8988T (cell line): ENCODE data around the gene FYN.
"Not testable (repeated sequence)": the region's sequence is repeated elsewhere in the genome, so short reads cannot be mapped to it uniquely, and the experiment has no call there.

Experiments
- DNase-seq: peaks from one replicate; pipeline ENCODE4 v3.0.0; 2011

FYN gene

DNA sequence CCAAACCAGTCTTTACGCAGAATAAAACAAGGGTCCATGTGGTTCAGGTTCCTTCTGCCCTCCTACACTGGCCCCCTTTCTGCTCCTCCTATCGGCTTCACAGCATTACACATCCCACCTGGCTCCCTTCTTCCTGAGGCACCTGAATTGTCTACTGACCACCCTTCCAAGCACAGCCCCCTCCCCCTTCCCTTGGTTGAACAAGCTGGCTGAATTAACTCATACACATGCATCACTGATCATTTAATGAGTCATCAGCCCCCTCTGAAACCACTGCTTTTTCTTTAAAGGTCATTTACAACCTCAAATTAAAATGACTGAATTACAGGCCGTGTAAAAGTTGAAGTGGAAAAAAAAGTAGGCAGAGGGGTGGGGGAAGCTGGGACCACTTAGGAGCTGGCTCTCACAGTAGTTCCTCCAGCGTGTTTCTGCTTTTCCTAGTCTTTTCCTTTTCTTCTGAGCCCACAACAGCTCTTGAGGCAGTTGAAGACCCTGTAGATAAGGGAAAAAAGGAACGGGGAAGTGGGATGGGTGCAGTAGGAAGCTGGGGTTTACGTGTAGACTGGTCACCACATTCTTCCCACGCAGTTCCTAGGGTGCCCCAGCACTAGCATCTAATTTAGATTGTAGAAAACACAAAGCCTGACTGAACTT, 67.6 kb downstream of the FYN start:
- DNase-seq = no peak

DNA sequence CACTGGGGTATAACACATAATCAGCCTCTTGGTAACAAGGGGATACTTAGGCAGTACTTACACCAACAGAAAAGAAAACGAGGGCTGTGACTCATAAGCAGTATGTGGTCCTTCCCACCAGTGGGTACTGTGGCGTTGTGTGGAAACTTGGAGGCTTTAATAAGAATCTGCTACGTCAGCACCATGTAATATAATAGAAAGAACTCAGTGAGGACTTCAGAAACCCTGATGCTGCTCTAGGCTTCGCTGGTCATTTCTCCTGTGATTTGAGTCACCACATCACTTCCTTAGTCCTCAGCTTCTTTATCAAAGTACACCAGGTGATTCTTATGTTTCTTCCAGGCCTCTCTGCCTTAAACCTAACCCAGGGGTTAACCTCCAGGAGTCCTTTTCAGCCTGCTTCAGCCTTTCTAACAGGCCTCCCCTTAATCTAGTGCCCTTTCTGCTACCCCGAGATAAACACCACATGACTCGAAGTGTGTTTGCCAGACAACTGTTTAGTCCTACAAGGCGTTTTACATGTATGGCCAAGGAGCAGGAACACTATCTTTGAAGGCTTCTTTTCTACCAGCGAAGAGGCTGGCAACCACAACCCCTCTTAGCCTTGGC, 68.5 kb downstream of the FYN start:
- DNase-seq = no peak

DNA sequence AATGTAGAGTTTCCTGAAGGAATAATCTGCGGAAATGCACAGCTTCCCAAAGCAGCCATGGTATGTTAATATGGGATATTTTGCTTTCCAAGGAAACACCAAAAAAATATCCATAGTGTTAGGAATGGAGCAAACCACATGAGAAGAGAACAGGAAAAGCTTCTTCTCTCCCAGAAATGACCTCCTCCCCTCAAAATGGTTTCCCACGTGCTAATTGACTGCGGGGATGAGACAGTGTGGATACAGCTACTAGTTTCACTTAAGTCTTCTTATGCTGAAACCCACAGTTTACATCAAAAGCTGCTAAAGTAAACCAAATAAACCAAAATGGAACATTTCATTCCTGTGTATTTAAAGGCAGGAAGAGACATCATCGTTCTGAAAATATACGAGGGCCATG, 69.4 kb downstream of the FYN start:
- no peak for DNase-seq

GRCh38 chr6:111803371-111803770, 69.9 kb downstream of the FYN start:
- DNase-seq = no peak

DNA sequence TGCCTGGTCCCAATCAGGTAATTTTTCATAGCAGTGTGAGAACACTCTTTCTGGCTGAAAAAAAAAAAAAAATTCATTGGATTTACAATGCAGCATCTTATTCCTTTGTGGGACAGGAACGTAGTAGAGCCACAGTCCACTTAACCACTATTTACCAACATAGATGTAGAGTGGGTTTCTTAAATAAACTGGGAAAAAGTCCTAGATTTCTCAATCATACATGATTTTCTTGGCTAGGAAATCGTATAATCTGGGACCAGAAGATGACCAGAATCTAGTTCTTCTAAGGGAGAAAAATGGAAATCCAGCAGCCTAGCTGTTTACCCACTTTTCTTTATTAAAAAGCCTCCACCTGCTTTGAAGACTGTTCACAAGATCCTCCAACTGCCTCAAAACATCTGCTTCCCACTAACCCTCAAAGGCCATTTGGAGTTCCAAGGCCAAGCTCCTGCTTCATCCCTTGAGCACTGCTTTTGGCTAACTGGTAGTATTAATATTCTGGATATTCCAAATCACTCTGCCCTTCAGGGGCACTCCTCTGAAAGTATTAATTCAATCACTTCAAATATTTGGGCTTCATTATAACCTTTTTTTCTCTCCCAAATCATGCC, 70.4 kb downstream of the FYN start:
- DNase-seq = no peak

DNA sequence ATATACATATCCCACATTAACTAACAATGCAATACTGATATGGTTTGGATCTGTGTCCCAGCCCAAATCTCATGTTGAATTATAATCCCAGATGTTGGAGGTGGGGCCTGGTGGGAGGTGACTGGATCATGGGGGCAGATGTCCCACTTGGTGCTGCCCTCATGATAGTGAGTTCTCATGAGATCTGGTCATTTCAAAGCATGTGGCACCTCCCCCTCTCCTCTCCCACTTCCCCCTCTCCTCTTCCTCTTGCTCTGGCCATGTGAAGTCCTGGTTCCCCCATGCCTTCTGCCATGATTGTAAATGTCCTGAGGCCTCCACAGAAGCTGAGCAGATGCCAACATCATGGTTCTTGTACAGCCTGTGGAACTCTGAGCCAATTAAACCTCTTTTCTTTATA, 71.2 kb downstream of the FYN start:
- DNase-seq = no peak

DNA sequence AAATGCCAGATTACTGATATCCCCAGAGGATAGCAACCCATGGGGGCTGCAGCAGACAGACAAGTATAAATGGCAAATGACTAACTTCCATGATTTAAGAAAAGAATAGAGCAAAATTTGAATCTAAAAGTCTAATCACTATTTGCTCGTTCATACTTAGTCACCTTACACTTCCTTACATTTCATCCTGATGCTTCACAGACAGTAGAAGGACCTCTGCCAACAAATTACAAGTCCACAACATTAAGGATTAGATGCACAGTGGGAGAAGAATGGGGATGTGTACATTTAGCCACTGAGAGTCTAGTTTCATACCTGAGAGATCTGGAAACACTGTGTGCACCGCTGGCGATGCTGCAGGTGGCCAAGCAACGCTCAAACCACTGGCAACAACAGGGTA, 72.4 kb downstream of the FYN start:
- DNase-seq = no peak

- no peak for DNase-seq
These were observed 72.9 kb downstream of the FYN start for GRCh38 chr6:111800259-111800765.

- DNase-seq = no peak
These were observed 73.5 kb downstream of the FYN start for GRCh38 chr6:111799576-111800258.

DNA sequence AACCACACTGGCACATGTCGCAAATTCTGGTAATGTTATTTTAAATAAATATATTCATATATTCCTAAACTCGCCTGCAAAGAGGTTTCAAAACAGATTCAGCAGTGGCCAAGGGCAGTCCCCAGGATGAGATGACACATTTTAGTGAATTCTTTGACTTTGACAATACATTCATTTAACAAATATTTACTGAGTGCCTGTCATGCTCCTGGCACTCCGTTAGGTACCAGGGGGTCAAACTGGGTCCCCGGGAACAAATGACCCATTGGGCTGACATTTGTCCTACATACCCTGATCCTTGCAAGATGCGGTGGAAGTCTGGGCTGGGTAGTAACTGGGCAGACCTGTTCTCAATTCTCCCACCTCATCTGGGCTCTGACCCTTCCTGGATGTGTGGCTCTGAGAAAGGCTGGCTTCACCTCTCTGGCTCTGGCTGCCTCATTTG, 74.9 kb downstream of the FYN start:
- no peak for DNase-seq

DNA sequence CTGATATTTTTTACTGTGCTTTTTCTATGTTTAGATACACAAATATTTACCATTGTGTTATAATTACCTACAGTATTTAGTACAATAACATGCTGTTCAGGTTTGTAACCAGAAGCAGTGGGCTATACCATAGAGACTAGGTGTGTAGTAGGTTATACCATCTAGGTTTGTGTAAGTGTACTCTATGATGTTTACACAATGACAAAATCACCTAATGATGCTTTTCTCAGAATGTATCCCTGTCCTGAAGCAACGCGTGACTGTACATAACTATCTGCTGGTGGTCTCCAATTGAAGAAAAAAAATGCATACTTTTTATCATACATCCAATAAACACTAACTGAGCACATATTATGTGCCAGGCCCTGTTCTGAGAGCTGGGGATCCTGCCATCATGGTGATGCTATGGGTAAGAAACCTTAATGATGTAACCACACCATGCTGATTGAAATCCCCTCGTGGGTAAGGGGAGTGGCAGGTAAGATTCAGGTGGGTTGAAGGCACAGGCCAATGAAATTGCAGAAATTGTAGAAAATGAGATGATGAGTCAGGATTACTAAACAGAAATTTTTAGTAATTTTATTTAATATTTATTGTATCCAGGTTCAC, 76.8 kb downstream of the FYN start:
- DNase-seq = no peak

- DNase-seq = no peak
These were observed 77.7 kb downstream of the FYN start for GRCh38 chr6:111795558-111795957.

DNA sequence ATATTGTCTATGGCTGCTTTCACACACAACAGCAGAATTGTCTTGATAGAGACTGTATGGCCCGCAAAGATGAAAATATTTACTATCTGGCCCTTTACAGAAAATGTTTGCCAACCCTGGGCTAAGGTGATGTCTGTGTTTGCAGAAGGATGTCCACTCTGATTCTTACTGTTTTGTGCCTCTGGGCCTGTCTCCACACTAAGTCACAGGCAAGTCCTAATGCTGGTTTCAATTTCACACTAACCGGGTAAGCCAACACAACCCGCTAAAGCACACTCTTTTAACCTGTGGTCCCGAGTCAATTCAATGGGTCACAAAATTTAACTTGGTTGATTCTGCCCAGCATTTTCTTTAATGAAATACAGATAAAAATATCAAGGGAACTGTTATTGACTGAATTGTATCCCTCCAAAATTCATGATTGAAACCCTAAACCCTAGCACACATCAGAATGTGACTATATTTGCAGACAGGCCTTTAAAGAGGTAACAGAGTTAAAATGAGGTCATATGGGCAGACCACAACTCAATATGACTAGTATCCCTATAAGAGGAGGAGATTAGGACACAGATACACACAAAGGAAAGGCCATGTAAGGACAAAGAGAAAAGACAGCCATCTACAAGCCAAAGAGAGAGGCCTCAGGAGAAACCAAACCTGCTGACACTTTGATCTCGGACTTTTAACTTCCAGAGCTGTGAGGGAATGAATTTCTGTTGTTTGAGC, 78.4 kb downstream of the FYN start:
- no peak for DNase-seq

- no peak for DNase-seq
These were observed 79.0 kb downstream of the FYN start for GRCh38 chr6:111794300-111794699.

- DNase-seq = no peak
These were observed 79.5 kb downstream of the FYN start for GRCh38 chr6:111793711-111794111.

DNA sequence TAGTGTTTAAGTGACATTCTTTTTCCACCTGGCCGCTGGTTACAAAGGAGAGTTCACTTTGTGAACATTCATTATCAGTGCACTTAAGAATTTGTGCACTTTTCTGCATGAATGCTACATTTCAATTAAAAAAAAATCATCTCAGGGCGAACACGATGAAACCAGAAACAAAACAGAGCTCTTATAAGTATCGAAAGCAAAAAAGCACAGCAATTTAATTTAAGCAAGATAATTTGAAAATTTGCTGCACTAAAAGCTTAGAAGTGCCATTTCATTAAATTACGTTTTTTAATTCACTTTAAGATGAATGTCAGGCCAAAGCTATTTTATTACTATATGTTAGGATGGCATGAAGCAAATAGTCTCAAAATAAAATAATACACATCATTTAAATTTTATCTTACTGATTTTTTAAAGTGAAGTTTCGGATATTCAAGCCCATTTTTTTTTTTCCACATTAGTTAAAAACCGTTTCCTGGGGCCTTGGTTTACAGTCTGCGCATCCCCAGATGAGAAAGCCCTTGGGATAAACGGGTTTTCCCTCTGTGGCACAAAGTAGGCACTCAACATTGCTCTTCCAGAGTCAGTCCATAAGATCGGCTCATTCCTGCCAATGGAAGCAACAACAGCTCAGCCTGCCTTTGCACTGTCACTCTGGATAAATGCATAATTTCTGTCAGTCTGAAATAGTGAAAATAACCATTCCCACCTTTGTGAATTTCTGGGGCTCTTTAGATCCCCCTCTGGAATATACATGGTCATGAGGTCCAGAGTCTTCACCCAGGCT, 80.1 kb downstream of the FYN start:
- DNase-seq = no peak

DNA sequence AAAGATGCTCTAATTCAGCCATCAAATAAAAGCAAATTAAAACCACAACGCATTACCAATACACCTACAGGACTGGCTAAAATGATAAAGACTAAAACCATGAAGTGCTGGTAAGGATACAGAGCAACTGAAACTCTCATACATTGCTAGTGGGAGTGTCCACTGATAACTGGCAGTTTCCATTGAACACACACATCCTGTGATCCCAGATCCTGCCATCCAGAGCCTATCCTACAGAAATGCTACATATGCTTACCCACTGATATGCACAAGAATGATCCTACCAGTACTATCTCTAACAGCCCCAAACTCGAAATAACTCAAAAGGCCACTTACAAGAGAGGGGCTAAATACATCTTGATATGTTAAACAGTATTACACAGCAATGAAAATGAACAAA, 81.0 kb downstream of the FYN start:
- no peak for DNase-seq

DNA sequence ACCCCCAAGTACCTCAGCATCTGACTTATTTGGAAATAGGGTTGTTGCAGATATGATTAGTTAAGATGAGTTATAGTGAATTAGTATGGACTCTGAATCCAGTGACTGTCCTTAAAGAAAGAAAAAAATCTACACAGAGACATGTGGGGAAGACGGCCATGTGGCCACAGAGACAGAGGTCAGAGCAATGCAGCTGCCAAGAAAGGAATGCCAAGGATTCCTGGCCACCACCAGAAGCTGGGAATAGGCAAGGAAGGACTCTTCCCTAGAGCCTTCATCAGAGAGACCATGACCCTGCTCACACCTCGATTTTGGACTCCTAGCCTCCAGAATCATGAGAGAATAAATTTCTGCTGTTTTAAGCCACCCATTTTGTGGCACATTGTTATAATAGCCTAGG, 81.8 kb downstream of the FYN start:
- no peak for DNase-seq

- no peak for DNase-seq
These were observed 83.7 kb downstream of the FYN start for GRCh38 chr6:111789598-111789997.

DNA sequence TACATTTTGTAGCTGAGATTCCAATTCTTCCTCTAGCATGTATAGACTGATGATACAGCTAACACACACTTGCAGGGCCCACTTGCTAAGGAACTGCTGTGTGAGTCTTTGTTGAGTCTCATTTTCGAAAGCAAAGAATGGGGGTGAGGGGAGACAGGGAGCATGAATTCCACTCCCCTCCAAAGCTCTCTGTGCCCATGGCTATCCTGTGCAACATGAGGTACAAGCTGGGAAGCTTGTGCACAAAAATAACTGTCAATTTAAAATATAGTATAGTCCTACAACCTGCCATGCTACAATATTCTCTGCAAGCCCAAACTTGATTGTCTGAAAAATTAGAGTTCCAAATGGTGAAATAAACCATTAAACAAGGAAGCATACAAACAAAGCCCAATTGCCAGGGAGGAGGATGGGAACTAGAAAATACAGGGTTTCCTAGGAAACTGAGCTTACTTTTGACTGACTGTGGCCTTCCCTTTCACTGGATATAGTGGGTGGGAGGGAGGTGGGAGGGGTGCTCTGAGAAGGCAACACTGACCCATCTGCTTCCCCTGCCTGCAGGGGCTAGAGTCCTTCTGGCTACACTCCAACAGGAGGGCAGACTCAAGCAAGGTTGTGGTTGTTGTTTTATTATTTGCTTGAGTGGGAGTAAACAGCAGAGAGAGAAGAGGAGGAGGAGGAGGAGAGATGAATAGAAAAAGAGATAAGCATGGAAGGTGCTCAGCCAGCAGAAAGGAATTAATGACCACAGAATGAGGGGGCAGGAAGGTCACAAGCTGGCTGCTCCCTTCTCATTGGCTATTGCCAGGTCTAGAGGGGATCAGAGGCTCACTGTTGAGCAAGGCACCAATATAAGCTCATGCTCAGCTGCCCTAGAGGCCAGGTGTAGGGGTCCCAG, 84.6 kb downstream of the FYN start:
- DNase-seq = no peak

DNA sequence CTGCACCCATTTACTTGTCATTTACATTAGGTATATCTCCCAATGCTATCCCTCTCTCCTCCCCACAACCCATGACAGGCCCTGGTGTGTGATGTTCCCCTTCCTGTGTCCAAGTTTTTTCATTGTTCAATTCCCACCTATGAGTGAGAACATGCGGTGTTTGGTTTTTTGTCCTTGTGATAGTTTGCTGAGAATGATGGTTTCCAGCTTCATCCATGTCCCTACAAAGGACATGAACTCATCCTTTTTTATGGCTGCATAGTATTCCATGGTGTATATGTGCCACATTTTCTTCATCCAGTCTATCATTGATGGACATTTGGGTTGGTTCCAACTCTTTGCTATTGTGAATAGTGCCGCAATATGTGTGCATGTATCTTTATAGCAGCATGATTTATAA, 87.1 kb downstream of the FYN start:
- not testable (repeated sequence) for DNase-seq
